HG02885 (cell line): ENCODE results near the gene UBE3C.
"Not testable (repeated sequence)": the region's sequence is repeated elsewhere in the genome, so short reads cannot be mapped to it uniquely, and the experiment has no call there.

ENCODE experiments used
- ATAC-seq: cut with Tn5 transposase; IDR thresholded peaks from one replicate; pipeline ENCODE4 v1.9.1; 2021; ENCODE audit warnings: mild to moderate bottlenecking; ENCODE audit not compliant: unreplicated experiment, poor library complexity

UBE3C gene

DNA sequence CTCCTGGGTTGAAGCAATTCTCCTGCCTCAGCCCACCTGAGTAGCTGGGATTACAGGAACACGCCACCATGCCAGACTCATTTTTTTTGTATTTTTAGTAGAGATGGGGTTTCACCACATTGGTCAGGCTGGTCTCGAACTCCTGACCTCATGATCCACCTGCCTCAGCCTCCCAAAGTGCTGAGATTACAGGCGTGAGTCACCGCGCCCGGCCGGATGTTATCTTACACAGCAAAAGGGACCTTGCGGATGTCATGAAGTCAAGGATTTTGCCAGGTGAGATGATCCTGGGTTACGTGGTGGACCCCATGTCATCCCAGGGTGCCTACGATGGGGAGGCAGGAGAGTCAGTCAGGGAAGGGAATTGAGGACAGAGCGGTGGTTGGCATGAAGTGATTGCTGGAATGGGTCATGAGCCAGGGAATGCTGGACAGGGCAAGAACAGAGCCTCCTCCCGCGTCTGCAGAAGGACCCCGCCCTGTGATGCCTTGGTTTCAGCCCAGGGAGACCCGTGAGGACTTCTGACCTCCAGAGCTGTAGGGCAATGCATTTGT, 8.7 kb upstream of the UBE3C start:
- no peak for ATAC-seq

GRCh38 chr7:157130849-157131248, 7.9 kb upstream of the UBE3C start:
- not testable (repeated sequence) for ATAC-seq

- ATAC-seq = no peak
Measured at GRCh38 chr7:157132796-157133195, 5.9 kb upstream of the UBE3C start.

DNA sequence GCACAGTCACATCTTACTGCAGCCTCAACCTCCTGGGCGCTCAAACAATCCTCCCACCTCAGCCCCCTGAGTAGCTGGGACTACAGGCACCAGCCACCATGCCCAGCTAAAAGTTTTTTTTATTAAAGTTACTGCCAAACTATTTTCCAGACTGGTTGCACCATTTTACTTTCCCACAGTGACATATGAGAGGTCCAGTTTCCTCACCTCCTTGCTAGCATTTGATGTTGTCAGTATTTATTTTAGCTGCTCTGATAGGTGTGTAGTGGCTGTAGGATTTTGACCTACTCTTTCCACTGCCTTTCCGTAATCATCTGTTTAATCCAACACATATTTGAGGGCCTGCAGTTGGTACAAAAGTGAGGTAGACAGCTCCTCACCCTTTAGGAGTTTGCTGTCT, 5.4 kb upstream of the UBE3C start:
- ATAC-seq = no peak

DNA sequence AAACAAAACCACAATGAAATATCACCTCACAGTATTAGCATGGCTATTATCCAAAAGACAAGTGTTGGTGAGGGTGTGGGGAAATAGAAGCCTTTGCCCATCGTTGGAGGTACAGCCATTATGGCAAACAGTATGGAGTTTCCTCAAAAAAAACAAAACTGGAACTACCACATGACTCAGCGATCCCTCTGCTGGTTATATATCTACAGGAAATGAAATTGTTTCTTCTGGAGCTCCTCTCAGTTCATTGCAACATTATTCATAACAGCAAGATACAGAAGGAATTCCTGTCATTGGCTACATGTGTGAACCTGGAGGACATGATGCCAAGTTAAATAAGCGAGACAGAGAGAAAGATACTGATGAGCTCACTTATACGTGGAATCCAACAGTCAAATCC, 2.4 kb upstream of the UBE3C start:
- ATAC-seq = no peak

GRCh38 chr7:157138101-157138423, 664 bp upstream of the UBE3C start:
- ATAC-seq = no peak

DNA sequence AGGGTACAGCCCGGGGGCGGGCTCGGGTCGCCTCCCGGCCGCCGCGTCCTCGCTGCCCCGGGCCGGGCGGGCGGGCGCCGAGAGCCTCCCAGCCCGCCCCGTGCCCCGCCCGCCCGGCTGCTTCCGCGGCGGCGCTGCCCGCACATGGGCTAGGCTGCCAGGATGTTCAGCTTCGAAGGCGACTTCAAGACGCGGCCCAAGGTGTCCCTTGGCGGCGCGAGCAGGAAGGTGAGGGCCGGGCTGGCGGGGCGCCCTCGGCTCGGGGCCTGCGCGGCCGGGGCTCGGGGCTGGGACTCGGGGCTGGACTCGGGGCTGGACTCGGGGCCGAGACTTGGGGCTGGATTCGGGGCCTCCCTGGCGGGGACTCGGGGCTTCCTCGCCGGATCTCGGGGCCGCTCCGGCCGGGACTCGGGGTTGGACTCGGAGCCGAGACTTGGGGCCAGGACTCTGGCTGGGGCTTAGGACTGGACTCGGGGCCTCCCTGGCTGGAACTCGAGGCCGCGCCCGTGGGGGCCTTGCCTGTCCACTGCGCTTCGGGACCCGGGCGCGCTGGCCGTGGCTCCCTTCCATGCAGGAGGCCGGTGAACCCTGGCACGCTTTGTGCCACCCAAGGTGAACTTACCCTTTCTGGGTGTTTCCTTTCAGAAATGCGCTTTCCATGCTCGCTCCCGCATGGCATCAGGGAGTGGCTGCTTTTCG, 534 bp downstream of the UBE3C start:
- peak; percentile 52 for ATAC-seq

DNA sequence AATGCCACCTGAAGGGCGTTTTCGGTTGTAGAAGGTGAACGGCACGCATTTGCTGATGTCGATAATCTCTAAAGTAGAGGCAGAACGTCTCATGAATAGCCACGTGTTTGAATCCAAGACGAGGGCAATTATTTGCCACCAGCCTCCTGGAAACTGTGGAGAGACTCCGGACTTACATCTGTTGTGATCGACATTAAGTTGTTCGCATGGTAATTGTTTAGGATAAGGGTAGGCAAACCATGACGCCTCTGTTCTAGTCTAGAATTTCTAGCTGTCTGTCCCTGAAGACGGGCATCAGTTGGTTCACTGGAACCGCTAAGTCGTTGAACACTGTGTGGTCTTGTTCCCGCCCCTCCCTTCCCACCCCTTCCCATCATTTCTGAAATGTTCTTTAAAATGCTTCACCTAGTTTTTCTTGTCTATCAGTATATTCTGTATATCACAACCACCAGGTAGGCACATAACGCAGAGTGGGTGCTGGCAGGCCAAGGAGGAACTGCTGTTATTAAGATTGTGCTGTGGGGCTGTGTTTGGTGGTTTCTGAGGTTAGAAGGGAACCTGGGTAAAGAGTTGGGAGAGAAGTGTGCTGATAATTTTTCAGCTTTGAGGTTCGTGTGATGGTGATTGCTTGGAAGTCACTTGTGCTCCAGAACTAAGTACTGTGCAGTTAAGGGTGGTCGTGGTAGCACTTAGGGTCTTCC, 1.2 kb downstream of the UBE3C start:
- ATAC-seq = no peak

DNA sequence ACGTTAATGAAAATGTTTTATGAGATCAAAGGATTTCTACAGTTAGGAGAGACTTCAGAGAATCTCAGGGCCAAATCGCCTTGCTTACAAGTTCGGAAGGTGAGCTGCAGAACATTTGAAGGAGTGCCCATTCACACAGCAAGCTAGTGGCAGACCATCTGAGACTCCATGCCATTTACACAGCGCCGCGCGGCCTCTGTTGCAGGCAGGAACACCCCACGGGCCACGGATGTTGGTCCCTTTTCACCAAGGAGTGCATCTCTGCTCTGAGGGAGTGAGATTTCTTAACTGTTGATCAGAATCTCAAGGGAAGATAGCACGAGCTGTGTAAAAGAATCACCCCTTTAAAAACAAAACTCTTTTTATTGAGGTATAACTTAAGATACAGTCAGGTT, 1.8 kb downstream of the UBE3C start:
- ATAC-seq = no peak

- no peak for ATAC-seq
Measured at GRCh38 chr7:157141525-157142060, 2.9 kb downstream of the UBE3C start.

DNA sequence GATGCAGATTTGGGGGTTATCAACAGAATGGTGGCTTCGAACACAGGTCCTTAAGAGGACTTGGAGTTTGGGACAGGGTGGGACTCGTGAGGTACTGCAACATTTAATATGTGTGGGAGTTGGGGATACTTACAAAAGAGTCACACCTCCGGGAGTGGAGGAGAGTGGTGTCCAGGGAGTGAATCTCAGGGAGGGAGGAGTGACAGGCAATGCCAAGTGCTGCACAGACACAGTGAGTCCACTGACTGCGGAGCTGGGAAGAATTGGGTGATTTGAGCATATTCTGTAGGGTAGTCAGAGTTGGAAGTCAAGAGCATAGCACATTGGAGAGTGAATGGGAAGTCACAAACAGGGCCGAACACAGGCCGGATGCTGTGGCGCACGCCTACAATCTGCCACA, 5.1 kb downstream of the UBE3C start:
- no peak for ATAC-seq

GRCh38 chr7:157149317-157149716, 10.6 kb downstream of the UBE3C start:
- ATAC-seq = no peak

- ATAC-seq = no peak
Measured at GRCh38 chr7:157150882-157151281, 12.2 kb downstream of the UBE3C start.

DNA sequence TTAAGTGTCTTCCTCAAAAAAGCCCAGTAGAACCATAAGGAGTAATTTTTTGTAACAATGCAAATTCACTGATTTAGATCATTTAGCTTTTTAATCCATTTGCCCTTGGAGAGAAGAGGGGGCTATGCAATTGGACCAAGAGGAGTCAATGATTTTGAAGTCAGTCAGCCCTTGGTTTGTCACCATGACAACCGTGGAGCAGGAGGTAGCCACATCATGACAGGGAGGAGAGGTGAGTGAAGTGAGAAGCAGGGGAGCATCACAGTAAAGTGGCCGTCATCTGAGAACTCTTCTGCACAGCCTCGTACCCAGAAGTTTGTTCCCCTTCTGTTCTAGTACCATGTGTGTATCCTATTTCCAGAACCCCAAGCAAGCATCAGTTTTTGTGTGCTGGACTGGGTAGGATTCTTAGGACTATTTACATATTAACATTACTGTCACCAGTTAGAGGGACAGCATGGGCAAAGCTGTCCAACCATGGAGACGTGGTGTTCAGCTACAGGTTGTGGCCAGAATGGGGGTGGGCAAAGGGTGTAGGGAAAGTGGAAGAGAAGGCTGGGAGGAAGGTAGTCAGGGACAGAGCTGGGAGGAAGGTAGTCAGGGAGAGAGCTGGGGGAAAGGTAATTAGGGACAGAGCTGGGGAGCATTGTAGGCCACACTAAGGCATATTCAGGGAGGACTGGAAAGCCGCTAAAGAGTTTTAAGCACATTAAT, 13.1 kb downstream of the UBE3C start:
- ATAC-seq = no peak

- no peak for ATAC-seq
Measured at GRCh38 chr7:157152391-157152937, 13.7 kb downstream of the UBE3C start.

DNA sequence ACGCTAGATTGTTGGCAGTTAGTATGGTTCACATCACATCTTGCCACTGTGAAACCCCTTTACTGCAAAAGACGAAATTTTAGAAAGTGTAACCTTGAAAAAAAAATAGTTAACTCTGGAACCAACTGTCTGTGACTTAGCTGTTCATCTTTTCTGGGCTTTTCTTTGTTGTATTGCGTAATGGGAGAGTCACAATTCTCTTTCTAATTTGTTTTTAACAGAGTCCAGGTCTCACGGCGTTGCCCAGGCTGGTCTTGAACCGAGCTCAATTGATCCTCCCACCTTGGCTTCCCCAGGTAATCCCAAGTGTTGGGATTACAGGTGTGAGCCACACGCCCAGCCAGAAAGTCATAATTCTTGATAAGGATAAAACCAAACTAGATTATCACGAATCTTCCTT, 14.5 kb downstream of the UBE3C start:
- no peak for ATAC-seq

DNA sequence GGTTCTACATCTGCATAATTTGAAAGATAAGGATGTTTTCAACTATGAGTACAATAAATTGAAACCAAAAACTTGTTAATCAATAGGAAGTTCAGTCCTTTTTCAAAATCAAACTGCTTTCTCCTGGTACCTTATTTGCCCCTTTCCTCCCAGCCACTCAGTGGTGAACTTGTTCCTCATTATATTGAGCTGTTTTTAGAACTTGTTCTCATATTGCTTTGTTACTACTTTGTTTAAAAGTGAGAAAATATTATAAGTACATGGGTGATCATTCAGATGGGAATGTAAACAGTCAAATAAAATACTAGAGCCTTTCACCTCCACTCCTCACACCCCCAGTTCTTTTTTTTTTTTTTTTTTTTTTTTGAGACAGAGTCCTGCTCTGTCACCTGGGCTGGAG, 17.2 kb downstream of the UBE3C start:
- ATAC-seq = no peak

DNA sequence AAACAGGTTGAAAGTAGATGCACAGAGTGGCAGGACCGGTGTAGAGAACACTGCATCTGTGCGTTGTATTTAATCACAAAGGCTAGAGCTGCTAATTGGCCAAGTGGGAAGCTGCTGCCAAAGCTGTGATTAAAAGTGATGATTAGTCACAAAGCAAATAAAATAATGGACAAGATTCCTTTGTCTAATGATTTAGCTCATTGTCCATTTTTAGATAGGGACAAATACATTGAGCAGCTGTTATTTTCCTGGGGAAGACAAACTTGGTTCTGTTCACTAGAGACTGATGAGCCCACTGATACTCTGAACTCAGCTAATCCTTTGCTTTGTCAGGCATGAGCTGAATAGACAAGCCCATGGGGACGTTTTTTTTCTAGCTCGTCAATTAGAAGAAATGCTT, 19.7 kb downstream of the UBE3C start:
- ATAC-seq = no peak

DNA sequence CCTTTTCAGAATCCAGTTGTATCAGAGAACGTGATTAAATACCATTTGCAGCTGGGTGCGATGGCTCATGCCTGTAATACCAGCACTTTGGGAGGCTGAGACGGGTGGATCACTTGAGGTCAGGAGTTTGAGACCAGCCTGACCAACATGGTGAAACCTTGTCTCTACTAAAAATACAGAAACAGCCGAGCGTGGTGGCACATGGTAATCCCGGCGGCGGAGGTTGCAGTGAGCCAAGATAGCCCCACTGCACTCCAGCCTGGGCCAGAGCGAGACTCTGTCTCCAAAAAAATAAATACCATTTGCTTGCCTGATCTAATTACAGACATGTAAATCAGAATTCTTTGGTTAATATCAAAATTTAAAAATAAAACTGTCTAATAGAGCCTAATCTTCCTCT, 20.8 kb downstream of the UBE3C start:
- not testable (repeated sequence) for ATAC-seq

DNA sequence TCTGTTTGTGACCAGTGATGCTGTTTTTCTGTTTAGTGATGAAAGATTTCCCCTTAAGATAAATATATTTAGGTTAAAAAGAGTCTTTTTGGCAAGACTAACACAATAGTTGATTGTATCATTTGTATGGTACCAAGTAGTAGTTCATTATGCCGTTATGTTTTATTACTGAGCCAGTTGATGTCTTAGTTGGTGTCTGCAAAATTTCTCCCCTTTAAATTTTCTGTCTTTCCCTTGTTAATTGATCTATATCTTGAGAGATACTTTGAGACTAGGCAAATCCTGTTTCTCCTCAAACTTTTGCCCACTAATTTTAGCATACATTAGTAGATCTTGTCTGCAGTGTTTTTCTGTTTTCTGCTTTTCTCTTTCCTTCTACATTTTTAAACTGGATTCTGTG, 21.7 kb downstream of the UBE3C start:
- ATAC-seq = no peak

- ATAC-seq = no peak
Measured at GRCh38 chr7:157165987-157166386, 27.3 kb downstream of the UBE3C start.
